K562 (cell line): ENCODE measurements around the gene KMT2E. TPM values are rescaled to one million over a fixed set of nuclear protein-coding genes. Genes with fewer than 3 reads are reported as not detected.

Experiments used
- EP300 ChIP-seq: IDR thresholded peaks from 2 replicates; pipeline ENCODE4 v1.6.1; 2012; ENCODE audit warnings: low read length, improper control_type of control experiment
- ESRRA ChIP-seq: fragments of 450-650 bp; IDR thresholded peaks from 2 replicates; pipeline ENCODE4 v1.6.1; 2014; ENCODE audit warnings: low read depth, mild to moderate bottlenecking, moderate library complexity, borderline replicate concordance
- FOXJ2 ChIP-seq: fragments of 200-800 bp; sonication (Bioruptor generic); IDR thresholded peaks from 2 replicates; pipeline ENCODE4 v1.6.1; 2016; ENCODE audit warnings: missing genetic modification characterization, missing compliant biosample characterization
- JUND ChIP-seq, 2 experiments: IDR thresholded peaks; 2 replicates in 1 of 2; 3 replicates in 1 of 2; pipeline ENCODE4 v1.6.1; 2011; ENCODE audit warnings: borderline replicate concordance in 2 of 2, low read depth in 2 of 2, low read length in 2 of 2, improper control_type of control experiment in 1 of 2, missing biosample characterization in 1 of 2, missing genetic modification characterization in 1 of 2, missing genetic modification reagents in 1 of 2
- NR2C1 ChIP-seq, 2 experiments: fragments of 450-650 bp; IDR thresholded peaks; 2 replicates each; pipeline ENCODE4 v1.6.1; 2017; ENCODE audit warnings: mild to moderate bottlenecking in 2 of 2, antibody characterized with exemption in 1 of 2, inconsistent platforms in 1 of 2, missing compliant biosample characterization in 1 of 2, missing genetic modification characterization in 1 of 2
- SMAD4 ChIP-seq: fragments of 250-450 bp; sonication (Bioruptor Pico); conservative IDR thresholded peaks from 2 replicates; pipeline ENCODE4 v1.8.0; 2021; ENCODE audit warnings: inconsistent platforms, mild to moderate bottlenecking, moderate library complexity
- SMARCA4 ChIP-seq: fragments of 450-650 bp; IDR thresholded peaks from 2 replicates; pipeline ENCODE4 v1.6.1; 2016
- SOX6 ChIP-seq: fragments of 450-650 bp; IDR thresholded peaks from 2 replicates; pipeline ENCODE4 v1.6.1; 2014; ENCODE audit warnings: mild to moderate bottlenecking
- TRIM24 ChIP-seq, 2 experiments: fragments of 450-650 bp; IDR thresholded peaks; 2 replicates each; pipeline ENCODE4 v1.6.1; 2016
- ZNF134 ChIP-seq: fragments of 250-450 bp; sonication (Bioruptor Pico); conservative IDR thresholded peaks from 2 replicates; pipeline ENCODE4 v1.4.0; 2020
- ZNF175 ChIP-seq: fragments of 200-800 bp; sonication (Bioruptor generic); IDR thresholded peaks from 2 replicates; pipeline ENCODE4 v1.6.1; 2016; ENCODE audit warnings: low read depth, mild to moderate bottlenecking, missing genetic modification characterization, missing compliant biosample characterization
- ZNF445 ChIP-seq: fragments of 250-450 bp; sonication (Bioruptor Pico); IDR thresholded peaks from 2 replicates; pipeline ENCODE4 v1.4.0; 2020; ENCODE audit warnings: low read depth, mild to moderate bottlenecking, moderate library complexity
- polyA plus RNA-seq, 8 experiments: library from polyadenylated mRNA; depleted of rRNA in 4 of 8; stranded (reverse) in 5 of 8; unstranded in 3 of 8; fragments of >200 nt; fragmentation: Nextera tagmentation in 2 of 8; fragmentation: Illumina TruSeq in 1 of 8; extraction: Ambion mirVana in 2 of 8; extraction: Trizol in 1 of 8; gene quantifications; 2 replicates each; pipeline versions ENCODE4 v1.2.1 to v1.2.3, GENCODE V29; 2011 to 2014; ENCODE audit warnings: inconsistent platforms in 1 of 8, missing spikeins in 1 of 8
- total RNA-seq, 7 experiments: library from RNA; depleted of rRNA in 6 of 7; stranded (reverse); fragments of >200 nt in 6 of 7; fragmentation: Illumina TruSeq in 2 of 7; extraction: Trizol in 2 of 7; gene quantifications; 2 replicates each; pipeline versions ENCODE4 v1.2.1 to v1.2.3, GENCODE V29; 2011 to 2021; ENCODE audit warnings: low replicate concordance in 1 of 7
- TF ChIP-seq, protein P1 (sequence below): fragments of 200-800 bp; sonication (Bioruptor generic); IDR thresholded peaks from 2 replicates; pipeline ENCODE4 v1.6.1; 2017; ENCODE audit warnings: missing genetic modification characterization, missing compliant biosample characterization
- TF ChIP-seq, protein P2 (sequence below): fragments of 450-650 bp; formaldehyde crosslinking; IDR thresholded peaks from 2 replicates; pipeline ENCODE4 v1.4.0; 2022; ENCODE audit warnings: mild to moderate bottlenecking, moderate library complexity
- TF ChIP-seq, protein P3 (sequence below), 3 experiments: IDR thresholded peaks in 2 of 3; conservative IDR thresholded peaks in 1 of 3; 2 replicates each; pipeline ENCODE4 v1.5.1; 2011 to 2012; ENCODE audit warnings: low read length in 3 of 3, mild to moderate bottlenecking in 3 of 3, control low read depth in 2 of 3, improper control_type of control experiment in 1 of 3, inconsistent platforms in 1 of 3, low read depth in 1 of 3, mixed read lengths in 1 of 3, moderate library complexity in 1 of 3; ENCODE audit not compliant: insufficient read depth in 2 of 3
- TF ChIP-seq, protein P4 (sequence below): fragments of 250-450 bp; sonication (Bioruptor Pico); IDR thresholded peaks from 2 replicates; pipeline ENCODE4 v1.8.0; 2022; ENCODE audit warnings: moderate library complexity, mild to moderate bottlenecking, inconsistent platforms
- TF ChIP-seq, protein P5 (sequence below): conservative IDR thresholded peaks from 2 replicates; pipeline ENCODE4 v1.6.1; 2011; ENCODE audit warnings: low read depth, mild to moderate bottlenecking, low read length; ENCODE audit not compliant: control insufficient read depth

KMT2E gene
- total and polyA plus RNA-seq, 9 of the 15 experiments (the other 6 are each of a cell fraction or from before 2014, with no cell fraction given): 8.9 to 55.3 (median 38.1) TPM

DNA sequence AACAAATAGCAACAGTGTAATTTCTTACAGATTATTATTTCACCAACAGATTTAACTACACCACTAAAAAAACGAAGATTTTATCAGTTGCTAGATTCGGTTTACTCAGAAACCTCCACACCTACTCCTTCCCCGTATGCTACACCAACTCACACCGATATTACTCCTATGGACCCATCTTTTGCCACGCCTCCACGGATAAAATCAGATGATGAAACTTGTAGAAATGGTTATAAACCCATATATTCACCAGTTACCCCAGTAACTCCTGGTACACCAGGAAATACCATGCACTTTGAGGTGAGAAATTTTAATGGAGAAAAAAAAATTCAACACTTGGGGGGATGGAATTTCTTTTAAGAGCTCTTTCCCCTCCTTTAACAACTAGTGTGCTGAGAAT lies 92.5 kb downstream of the KMT2E start (continued):
- TF ChIP-seq ESRRA (no peak; the same call in 1 of the 2 replicates), ZNF134 (CRISPR knock-in tag) (no peak), NR2C1 (IDR thresholded peaks at IDR 0.05) (no peak), NR2C1 (tag; IDR thresholded peaks at IDR 0.05) (0 out of 2 replicates have a peak, but pooled peaks have one; percentile 16), FOXJ2 (tag) (peak; percentile 73; the same call in 1 of the 2 replicates), SMARCA4 (peak; percentile 46; the same call in 1 of the 2 replicates), ZNF175 (CRISPR knock-in tag) (0 out of 2 replicates have a peak, but pooled peaks have one; percentile 41), ZNF445 (CRISPR knock-in tag) (peak; percentile 38; the same call in 1 of the 2 replicates), JUND (IDR thresholded peaks at IDR 0.05; ENCODE audit: borderline replicate concordance, low read depth, low read length) (peak; percentile 32; the same call in 1 of the 2 replicates), JUND (tag; IDR thresholded peaks at IDR 0.05; ENCODE audit: borderline replicate concordance, low read depth, low read length) (no peak), TRIM24 (IDR thresholded peaks at IDR 0.05) (peak; percentile 90 to 92; a peak in 2 of 4 replicates), SOX6 (peak; percentile 49; the same call in 1 of the 2 replicates), EP300 (peak; percentile 64; the same call in 1 of the 2 replicates), SMAD4 (CRISPR knock-in tag) (0 out of 2 replicates have a peak, but pooled peaks have one; percentile 47)
- TF ChIP-seq, protein P1, sequence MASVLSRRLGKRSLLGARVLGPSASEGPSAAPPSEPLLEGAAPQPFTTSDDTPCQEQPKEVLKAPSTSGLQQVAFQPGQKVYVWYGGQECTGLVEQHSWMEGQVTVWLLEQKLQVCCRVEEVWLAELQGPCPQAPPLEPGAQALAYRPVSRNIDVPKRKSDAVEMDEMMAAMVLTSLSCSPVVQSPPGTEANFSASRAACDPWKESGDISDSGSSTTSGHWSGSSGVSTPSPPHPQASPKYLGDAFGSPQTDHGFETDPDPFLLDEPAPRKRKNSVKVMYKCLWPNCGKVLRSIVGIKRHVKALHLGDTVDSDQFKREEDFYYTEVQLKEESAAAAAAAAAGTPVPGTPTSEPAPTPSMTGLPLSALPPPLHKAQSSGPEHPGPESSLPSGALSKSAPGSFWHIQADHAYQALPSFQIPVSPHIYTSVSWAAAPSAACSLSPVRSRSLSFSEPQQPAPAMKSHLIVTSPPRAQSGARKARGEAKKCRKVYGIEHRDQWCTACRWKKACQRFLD: no peak
- TF ChIP-seq, protein P2, sequence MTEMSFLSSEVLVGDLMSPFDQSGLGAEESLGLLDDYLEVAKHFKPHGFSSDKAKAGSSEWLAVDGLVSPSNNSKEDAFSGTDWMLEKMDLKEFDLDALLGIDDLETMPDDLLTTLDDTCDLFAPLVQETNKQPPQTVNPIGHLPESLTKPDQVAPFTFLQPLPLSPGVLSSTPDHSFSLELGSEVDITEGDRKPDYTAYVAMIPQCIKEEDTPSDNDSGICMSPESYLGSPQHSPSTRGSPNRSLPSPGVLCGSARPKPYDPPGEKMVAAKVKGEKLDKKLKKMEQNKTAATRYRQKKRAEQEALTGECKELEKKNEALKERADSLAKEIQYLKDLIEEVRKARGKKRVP (CRISPR knock-in tag): peak; percentile 85
- TF ChIP-seq, protein P3, sequence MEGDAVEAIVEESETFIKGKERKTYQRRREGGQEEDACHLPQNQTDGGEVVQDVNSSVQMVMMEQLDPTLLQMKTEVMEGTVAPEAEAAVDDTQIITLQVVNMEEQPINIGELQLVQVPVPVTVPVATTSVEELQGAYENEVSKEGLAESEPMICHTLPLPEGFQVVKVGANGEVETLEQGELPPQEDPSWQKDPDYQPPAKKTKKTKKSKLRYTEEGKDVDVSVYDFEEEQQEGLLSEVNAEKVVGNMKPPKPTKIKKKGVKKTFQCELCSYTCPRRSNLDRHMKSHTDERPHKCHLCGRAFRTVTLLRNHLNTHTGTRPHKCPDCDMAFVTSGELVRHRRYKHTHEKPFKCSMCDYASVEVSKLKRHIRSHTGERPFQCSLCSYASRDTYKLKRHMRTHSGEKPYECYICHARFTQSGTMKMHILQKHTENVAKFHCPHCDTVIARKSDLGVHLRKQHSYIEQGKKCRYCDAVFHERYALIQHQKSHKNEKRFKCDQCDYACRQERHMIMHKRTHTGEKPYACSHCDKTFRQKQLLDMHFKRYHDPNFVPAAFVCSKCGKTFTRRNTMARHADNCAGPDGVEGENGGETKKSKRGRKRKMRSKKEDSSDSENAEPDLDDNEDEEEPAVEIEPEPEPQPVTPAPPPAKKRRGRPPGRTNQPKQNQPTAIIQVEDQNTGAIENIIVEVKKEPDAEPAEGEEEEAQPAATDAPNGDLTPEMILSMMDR (IDR thresholded peaks at IDR 0.05 in 2 of 3, conservative IDR thresholded peaks at IDR 0.05 in 1 of 3; ENCODE audit: insufficient read depth in 2 of 3, low read depth in 1 of 3, low read length in 3 of 3): no peak
- TF ChIP-seq, protein P4, sequence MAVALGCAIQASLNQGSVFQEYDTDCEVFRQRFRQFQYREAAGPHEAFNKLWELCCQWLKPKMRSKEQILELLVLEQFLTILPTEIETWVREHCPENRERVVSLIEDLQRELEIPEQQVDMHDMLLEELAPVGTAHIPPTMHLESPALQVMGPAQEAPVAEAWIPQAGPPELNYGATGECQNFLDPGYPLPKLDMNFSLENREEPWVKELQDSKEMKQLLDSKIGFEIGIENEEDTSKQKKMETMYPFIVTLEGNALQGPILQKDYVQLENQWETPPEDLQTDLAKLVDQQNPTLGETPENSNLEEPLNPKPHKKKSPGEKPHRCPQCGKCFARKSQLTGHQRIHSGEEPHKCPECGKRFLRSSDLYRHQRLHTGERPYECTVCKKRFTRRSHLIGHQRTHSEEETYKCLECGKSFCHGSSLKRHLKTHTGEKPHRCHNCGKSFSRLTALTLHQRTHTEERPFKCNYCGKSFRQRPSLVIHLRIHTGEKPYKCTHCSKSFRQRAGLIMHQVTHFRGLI (CRISPR knock-in tag): no peak
- TF ChIP-seq, protein P5, sequence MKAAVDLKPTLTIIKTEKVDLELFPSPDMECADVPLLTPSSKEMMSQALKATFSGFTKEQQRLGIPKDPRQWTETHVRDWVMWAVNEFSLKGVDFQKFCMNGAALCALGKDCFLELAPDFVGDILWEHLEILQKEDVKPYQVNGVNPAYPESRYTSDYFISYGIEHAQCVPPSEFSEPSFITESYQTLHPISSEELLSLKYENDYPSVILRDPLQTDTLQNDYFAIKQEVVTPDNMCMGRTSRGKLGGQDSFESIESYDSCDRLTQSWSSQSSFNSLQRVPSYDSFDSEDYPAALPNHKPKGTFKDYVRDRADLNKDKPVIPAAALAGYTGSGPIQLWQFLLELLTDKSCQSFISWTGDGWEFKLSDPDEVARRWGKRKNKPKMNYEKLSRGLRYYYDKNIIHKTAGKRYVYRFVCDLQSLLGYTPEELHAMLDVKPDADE: no peak
